Stimulated activated naive B cell treated with anti-CD40 and anti-IgM and Interleukin-4, amounts not matched to agents 10 μg/mL and 1 μg/mL and 100 μg/mL, for 72 hours (primary cell): ENCODE data around the gene LRFN2.

Experiments
- ATAC-seq, 2 donors: fragments of 150-1000 bp; cut with Tn5 transposase; replicated peaks; 2 replicates each; pipeline ENCODE4 v1.10.0; 2021; ENCODE audit warnings: moderate library complexity in 1 of 2
- DNase-seq: peaks from one replicate; pipeline ENCODE4 v3.0.0; 2021
- H3K27ac Mint-ChIP-seq: one replicate; pipeline ENCODE4 v1.8.0; 2022; ENCODE audit warnings: mild to moderate bottlenecking, mixed read lengths
- H3K27me3 Mint-ChIP-seq, 2 donors: one replicate each; pipeline ENCODE4 v1.8.0; 2022; ENCODE audit warnings: mixed read lengths in 2 of 2
- H3K36me3 Mint-ChIP-seq, 2 donors: one replicate each; pipeline ENCODE4 v1.8.0; 2022; ENCODE audit warnings: mixed read lengths in 2 of 2, mild to moderate bottlenecking in 1 of 2
- H3K4me1 Mint-ChIP-seq, 2 donors: one replicate each; pipeline ENCODE4 v1.8.0; 2022; ENCODE audit warnings: mixed read lengths in 2 of 2, mild to moderate bottlenecking in 1 of 2
- H3K4me3 Mint-ChIP-seq, 2 donors: one replicate each; pipeline ENCODE4 v1.8.0; 2022; ENCODE audit warnings: mild to moderate bottlenecking in 2 of 2, mixed read lengths in 2 of 2, moderate library complexity in 1 of 2
- H3K9me3 Mint-ChIP-seq, 2 donors: one replicate each; pipeline ENCODE4 v1.8.0; 2022; ENCODE audit warnings: mixed read lengths in 2 of 2, mild to moderate bottlenecking in 1 of 2

Gene LRFN2

DNA sequence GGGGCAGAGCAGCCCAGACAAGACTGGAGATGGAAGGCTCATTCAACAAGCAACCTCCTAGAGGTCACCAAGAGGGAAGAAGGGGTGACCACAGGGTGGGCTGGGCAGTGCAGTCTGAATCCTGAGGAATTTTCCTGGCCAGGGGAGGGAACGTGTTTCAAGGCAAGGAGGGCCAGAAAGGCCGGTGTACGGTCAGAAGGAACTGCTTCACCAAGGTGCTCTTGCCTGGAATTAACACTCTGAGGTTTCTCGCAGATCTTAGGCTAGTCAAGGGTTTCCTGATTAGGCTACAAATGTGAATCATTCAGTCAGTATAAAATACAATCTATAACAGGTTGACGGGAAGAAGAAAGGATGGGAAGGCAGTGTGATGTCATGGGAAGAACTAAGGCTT lies 199.3 kb downstream of the LRFN2 start:
- Mint-ChIP-seq H3K4me1 (peaks cover 9 to 26% of the 10 kb centered on the region in 2 donors), H3K27ac (peak overlapping the region; percentile 39), H3K27me3 (peaks cover 0 to 5% of the 10 kb centered on the region in 2 donors), H3K9me3 (no peaks in the 10 kb centered on the region), H3K4me3 (no peak overlapping the region), H3K36me3 (no peaks in the 10 kb centered on the region)
- no peak for ATAC-seq
- DNase-seq: no peak

- Mint-ChIP-seq H3K36me3 (no peaks in the 10 kb centered on the region), H3K27me3 (peaks cover 0 to 5% of the 10 kb centered on the region in 2 donors), H3K4me3 (no peak overlapping the region), H3K4me1 (peaks cover 9 to 26% of the 10 kb centered on the region in 2 donors), H3K9me3 (no peaks in the 10 kb centered on the region), H3K27ac (peak overlapping the region; percentile 39)
- DNase-seq (no peak), ATAC-seq (peak; percentile 16 to 49)
These were observed 199.9 kb downstream of the LRFN2 start for GRCh38 chr6:40387127-40387870.

DNA sequence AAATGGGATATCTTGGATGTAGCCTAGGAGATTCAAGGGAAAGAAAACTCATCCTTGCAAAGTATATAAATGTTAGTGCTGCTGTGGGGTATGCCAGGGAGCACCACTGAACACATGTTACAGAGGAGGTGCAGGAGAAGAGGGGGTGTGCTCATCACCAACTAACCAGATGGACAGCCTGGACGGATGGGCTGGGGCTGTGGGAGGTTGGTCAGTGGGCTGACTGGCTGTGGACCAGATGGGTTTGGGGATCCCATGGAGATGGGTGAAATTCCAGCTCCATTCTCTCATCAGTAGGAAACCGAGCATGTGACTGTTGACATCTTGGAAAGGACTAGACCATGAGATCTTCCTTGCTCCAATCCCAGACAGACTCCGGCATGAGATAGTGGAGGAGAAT lies 201.0 kb downstream of the LRFN2 start:
- no peak overlapping the region for H3K27ac Mint-ChIP-seq
- H3K4me1 Mint-ChIP-seq: peaks cover 9 to 26% of the 10 kb centered on the region in 2 donors

GRCh38 chr6:40383348-40384115 lies 203.6 kb downstream of the LRFN2 start:
- ATAC-seq: no peak

More for the DNA sequence above, 201.0 kb downstream of the LRFN2 start:
- Mint-ChIP-seq H3K27me3 (peaks cover 0 to 5% of the 10 kb centered on the region in 2 donors), H3K9me3 (no peaks in the 10 kb centered on the region), H3K4me3 (no peak overlapping the region), H3K36me3 (no peaks in the 10 kb centered on the region)
- DNase-seq (no peak), ATAC-seq (no peak)

GRCh38 chr6:40380271-40380670 lies 206.9 kb downstream of the LRFN2 start:
- no peaks in the 10 kb centered on the region for H3K4me1 Mint-ChIP-seq
- no peak for DNase-seq
- no peak overlapping the region for H3K4me3 Mint-ChIP-seq
- H3K27ac Mint-ChIP-seq: no peak overlapping the region
- no peaks in the 10 kb centered on the region for H3K36me3 Mint-ChIP-seq
- ATAC-seq: no peak
- peaks cover 0 to 5% of the 10 kb centered on the region in 2 donors for H3K9me3 Mint-ChIP-seq
- no peaks in the 10 kb centered on the region for H3K27me3 Mint-ChIP-seq

More at GRCh38 chr6:40383348-40384115, 203.6 kb downstream of the LRFN2 start:
- Mint-ChIP-seq H3K27ac (no peak overlapping the region), H3K4me1 (peaks cover 6 to 15% of the 10 kb centered on the region in 2 donors), H3K27me3 (no peaks in the 10 kb centered on the region), H3K36me3 (no peaks in the 10 kb centered on the region), H3K9me3 (no peaks in the 10 kb centered on the region), H3K4me3 (no peak overlapping the region)
- DNase-seq: no peak

GRCh38 chr6:40379811-40380210 lies 207.4 kb downstream of the LRFN2 start:
- Mint-ChIP-seq H3K27ac (no peak overlapping the region), H3K4me1 (no peaks in the 10 kb centered on the region), H3K9me3 (peaks cover 0 to 5% of the 10 kb centered on the region in 2 donors), H3K4me3 (no peak overlapping the region), H3K36me3 (no peaks in the 10 kb centered on the region), H3K27me3 (no peaks in the 10 kb centered on the region)
- no peak for ATAC-seq
- DNase-seq: no peak

- H3K36me3 Mint-ChIP-seq: no peaks in the 10 kb centered on the region
- no peak for ATAC-seq
- H3K27ac Mint-ChIP-seq: peak overlapping the region; percentile 37
- DNase-seq: no peak
- H3K4me3 Mint-ChIP-seq: no peak overlapping the region
- H3K4me1 Mint-ChIP-seq: no peaks in the 10 kb centered on the region
- H3K9me3 Mint-ChIP-seq: peaks cover 0 to 5% of the 10 kb centered on the region in 2 donors
- H3K27me3 Mint-ChIP-seq: no peaks in the 10 kb centered on the region
These were observed 208.5 kb downstream of the LRFN2 start for GRCh38 chr6:40378725-40379074.

DNA sequence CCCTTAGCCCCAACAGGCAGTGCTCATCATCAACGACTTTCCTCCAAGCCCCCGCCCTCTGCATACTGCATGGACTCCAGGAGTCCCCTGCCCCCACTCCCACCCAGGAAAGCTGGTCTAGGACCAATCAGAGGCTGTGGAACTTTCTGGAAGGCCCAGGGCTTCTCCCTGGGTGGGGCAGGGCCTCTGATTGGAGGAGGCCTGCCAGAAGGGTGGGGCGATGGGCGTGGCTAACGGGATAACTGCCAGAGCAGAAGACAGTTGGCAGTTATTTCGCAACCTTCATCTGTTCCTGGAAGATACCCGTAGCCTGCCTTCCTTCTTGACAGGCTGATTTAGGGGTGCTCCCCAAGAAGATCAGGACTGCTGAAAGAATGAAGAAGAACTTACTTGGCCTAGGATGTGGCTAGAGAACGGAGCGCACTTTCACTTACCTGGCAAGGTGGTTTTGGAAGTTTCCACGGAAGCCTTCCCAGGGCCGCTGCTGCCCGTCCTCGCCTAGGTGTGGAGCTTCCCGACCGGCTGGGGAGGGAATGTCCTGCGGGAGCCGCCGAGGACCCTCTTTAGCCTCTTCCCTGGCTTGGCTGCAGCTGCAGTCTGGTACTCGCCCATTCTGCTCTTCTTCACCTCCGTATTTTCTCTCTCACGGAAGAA lies 209.0 kb downstream of the LRFN2 start:
- Mint-ChIP-seq H3K36me3 (no peaks in the 10 kb centered on the region), H3K4me3 (no peak overlapping the region), H3K4me1 (no peaks in the 10 kb centered on the region), H3K27me3 (no peaks in the 10 kb centered on the region), H3K27ac (no peak overlapping the region), H3K9me3 (peaks cover 0 to 5% of the 10 kb centered on the region in 2 donors)
- ATAC-seq (no peak), DNase-seq (no peak)

DNA sequence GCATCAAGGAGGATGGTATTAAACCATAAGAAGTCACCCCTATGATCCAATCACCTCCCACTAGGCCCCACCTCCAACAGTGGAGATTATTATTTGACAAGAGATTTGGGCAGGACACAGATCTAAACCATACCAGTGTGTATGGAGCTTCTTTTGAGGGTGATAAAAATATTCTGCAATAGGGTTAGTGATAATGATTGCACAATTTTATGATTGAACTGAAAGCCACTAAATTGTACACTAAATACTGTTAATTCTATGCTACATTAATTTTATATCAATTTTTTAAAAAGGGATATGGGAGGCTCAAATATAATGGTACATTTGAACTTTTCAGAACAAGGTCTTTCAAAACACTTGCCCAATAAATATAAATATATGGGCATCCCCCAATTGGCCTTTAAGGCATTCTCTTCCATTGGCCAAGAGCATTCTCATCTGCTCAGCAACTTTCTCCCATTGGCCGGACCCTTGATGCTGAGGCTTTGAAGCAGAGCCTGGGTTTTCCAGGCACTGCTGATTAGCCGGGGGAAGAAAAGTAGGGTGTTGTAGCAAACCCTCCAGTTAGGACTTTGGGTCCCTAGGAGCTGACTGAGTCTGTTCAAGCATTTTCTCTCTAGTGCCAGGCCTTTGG lies 209.9 kb downstream of the LRFN2 start:
- H3K27ac Mint-ChIP-seq: no peak overlapping the region
- no peak for ATAC-seq
- H3K4me1 Mint-ChIP-seq: no peaks in the 10 kb centered on the region
- no peak for DNase-seq
- no peaks in the 10 kb centered on the region for H3K27me3 Mint-ChIP-seq
- H3K36me3 Mint-ChIP-seq: no peaks in the 10 kb centered on the region
- no peak overlapping the region for H3K4me3 Mint-ChIP-seq
- H3K9me3 Mint-ChIP-seq: peaks cover 1 to 5% of the 10 kb centered on the region in 2 donors

DNA sequence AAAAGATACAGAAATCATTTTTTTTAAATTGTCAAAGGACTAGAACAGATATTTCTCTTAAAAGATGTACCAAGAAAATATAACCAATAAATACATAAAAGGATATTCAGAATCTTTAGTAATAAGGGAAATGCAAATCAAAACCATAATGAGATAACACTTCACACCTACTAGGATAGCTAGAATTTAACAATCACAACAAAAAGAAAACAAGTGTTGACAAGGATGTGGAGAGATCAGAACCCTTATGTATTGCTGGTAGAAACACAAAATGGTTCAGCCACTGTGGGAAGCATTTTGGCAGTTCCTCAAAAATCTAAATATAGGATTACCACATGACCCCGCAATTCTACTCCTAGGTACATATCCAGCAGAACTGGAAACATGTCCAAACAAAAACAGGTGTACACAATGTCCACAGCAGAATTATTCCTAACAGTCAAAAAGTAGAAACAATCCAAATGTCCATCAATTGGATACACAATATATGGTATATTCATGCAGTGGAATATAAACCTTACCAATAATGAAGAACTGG lies 211.0 kb downstream of the LRFN2 start:
- ATAC-seq (no peak), DNase-seq (no peak)
- no peaks in the 10 kb centered on the region for H3K27me3 Mint-ChIP-seq
- no peak overlapping the region for H3K27ac Mint-ChIP-seq
- H3K4me1 Mint-ChIP-seq: no peaks in the 10 kb centered on the region
- no peaks in the 10 kb centered on the region for H3K36me3 Mint-ChIP-seq
- no peak overlapping the region for H3K4me3 Mint-ChIP-seq
- peaks cover 1 to 5% of the 10 kb centered on the region in 2 donors for H3K9me3 Mint-ChIP-seq

- H3K27me3 Mint-ChIP-seq: no peaks in the 10 kb centered on the region
- no peak for ATAC-seq
- no peak overlapping the region for H3K27ac Mint-ChIP-seq
- H3K36me3 Mint-ChIP-seq: no peaks in the 10 kb centered on the region
- H3K9me3 Mint-ChIP-seq: peaks cover 1 to 5% of the 10 kb centered on the region in 2 donors
- no peak for DNase-seq
- H3K4me3 Mint-ChIP-seq: no peak overlapping the region
- H3K4me1 Mint-ChIP-seq: no peaks in the 10 kb centered on the region
These were observed 213.9 kb downstream of the LRFN2 start for GRCh38 chr6:40373267-40373666.

DNA sequence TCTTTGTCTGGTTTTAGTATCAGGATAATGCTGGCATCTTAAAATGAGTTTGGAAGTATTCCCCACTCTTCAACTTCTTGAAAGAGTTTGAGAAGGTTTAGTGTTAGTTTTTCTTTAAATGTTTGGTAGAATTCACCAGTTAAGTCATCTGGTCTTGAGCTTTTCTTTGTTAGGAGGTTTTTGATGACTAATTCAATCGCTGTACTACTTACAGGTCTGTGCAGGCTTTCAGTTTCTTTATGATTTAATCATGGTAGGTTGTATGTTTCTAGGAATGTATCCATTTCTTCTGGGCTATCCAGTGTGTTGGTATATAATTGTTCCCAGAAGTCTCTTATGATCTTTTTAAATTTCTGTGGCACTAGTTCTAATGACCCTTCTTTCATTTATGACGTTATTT lies 215.5 kb downstream of the LRFN2 start:
- H3K4me1 Mint-ChIP-seq: no peaks in the 10 kb centered on the region
- no peaks in the 10 kb centered on the region for H3K27me3 Mint-ChIP-seq
- H3K4me3 Mint-ChIP-seq: no peak overlapping the region
- DNase-seq (no peak), ATAC-seq (no peak)
- H3K9me3 Mint-ChIP-seq: peaks cover 2 to 4% of the 10 kb centered on the region in 2 donors
- H3K27ac Mint-ChIP-seq: no peak overlapping the region
- H3K36me3 Mint-ChIP-seq: no peaks in the 10 kb centered on the region

- Mint-ChIP-seq H3K36me3 (no peaks in the 10 kb centered on the region), H3K4me3 (no peak overlapping the region)
These were observed 216.1 kb downstream of the LRFN2 start for GRCh38 chr6:40371095-40371494.

DNA sequence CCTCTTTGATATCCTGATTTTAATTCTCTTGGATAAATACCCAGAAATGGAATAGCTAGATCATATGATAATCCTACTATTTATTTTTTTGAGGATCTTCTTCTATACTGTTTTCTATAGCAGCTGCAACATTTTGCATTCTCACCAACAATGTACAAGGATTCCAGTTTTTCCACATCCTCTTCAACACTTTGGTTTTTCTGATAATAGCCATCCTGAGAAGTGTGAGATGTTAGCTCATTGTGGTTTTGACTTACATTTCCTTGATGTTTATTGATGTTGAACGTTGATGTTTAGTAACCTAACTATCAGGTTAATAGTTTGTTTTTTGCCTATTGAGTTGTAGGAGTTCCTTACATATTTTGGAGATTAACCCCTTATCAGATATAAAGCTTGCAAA lies 217.3 kb downstream of the LRFN2 start:
- DNase-seq (no peak), ATAC-seq (no peak)
- Mint-ChIP-seq H3K27me3 (peaks cover 3 to 4% of the 10 kb centered on the region in 2 donors), H3K36me3 (no peaks in the 10 kb centered on the region), H3K27ac (no peak overlapping the region), H3K4me3 (no peak overlapping the region), H3K4me1 (no peaks in the 10 kb centered on the region), H3K9me3 (peaks cover 3 to 6% of the 10 kb centered on the region in 2 donors)

More at GRCh38 chr6:40371095-40371494, 216.1 kb downstream of the LRFN2 start:
- Mint-ChIP-seq H3K27ac (no peak overlapping the region), H3K9me3 (peaks cover 0 to 6% of the 10 kb centered on the region in 2 donors), H3K4me1 (no peaks in the 10 kb centered on the region), H3K27me3 (no peaks in the 10 kb centered on the region)
- DNase-seq: no peak
- no peak for ATAC-seq
